Muscle layer of duodenum (tissue), 2 donors: Measurements from ENCODE around the gene IGSF9.

Source experiments
- H3K27ac ChIP-seq: one replicate; pipeline ENCODE4 v1.7.0; 2013; ENCODE audit warnings: mild to moderate bottlenecking, low read length
- H3K27me3 ChIP-seq: one replicate; pipeline ENCODE4 v1.7.0; 2013; ENCODE audit warnings: low read depth, mild to moderate bottlenecking, control low read depth, low read length
- H3K36me3 ChIP-seq, 2 donors: one replicate each; pipeline ENCODE4 v1.7.0; 2013; ENCODE audit warnings: low read length in 2 of 2, control low read depth in 1 of 2, mild to moderate bottlenecking in 1 of 2; ENCODE audit not compliant: insufficient read depth in 2 of 2, control insufficient read depth in 1 of 2
- H3K4me1 ChIP-seq, 2 donors: one replicate each; pipeline ENCODE4 v1.7.0; 2013; ENCODE audit warnings: low read length in 2 of 2, mild to moderate bottlenecking in 2 of 2, control low read depth in 1 of 2, moderate library complexity in 1 of 2; ENCODE audit not compliant: insufficient read depth in 2 of 2, control insufficient read depth in 1 of 2
- H3K4me3 ChIP-seq, 2 donors: one replicate each; pipeline ENCODE4 v1.7.0; 2013; ENCODE audit warnings: low read length in 2 of 2, low read depth in 1 of 2, mild to moderate bottlenecking in 1 of 2
- H3K9me3 ChIP-seq, 2 donors: one replicate each; pipeline ENCODE4 v1.7.0; 2013; ENCODE audit warnings: low read length in 2 of 2, control low read depth in 1 of 2, mild to moderate bottlenecking in 1 of 2; ENCODE audit not compliant: control insufficient read depth in 1 of 2
- donor health status: healthy.

IGSF9 gene

GRCh38 chr1:159890390-159890789, 55.0 kb downstream of the IGSF9 start:
- H3K4me1 ChIP-seq = peaks cover 5 to 9% of the 10 kb centered on the region in 2 donors
- peak overlapping the region; percentile 2 for H3K27ac ChIP-seq
- no peaks in the 10 kb centered on the region for H3K9me3 ChIP-seq
- no peaks in the 10 kb centered on the region for H3K36me3 ChIP-seq
- H3K4me3 ChIP-seq = no peak overlapping the region
- no peaks in the 10 kb centered on the region for H3K27me3 ChIP-seq

- Histone ChIP-seq H3K27me3 (no peaks in the 10 kb centered on the region), H3K4me3 (no peak overlapping the region), H3K9me3 (no peaks in the 10 kb centered on the region), H3K4me1 (peaks cover 5 to 9% of the 10 kb centered on the region in 2 donors), H3K27ac (peak overlapping the region; percentile 2), H3K36me3 (no peaks in the 10 kb centered on the region)
Observed at GRCh38 chr1:159889821-159890252, 55.6 kb downstream of the IGSF9 start.

- H3K27ac ChIP-seq = no peak overlapping the region
- no peaks in the 10 kb centered on the region for H3K27me3 ChIP-seq
- no peaks in the 10 kb centered on the region for H3K9me3 ChIP-seq
- peaks cover 5 to 9% of the 10 kb centered on the region in 2 donors for H3K4me1 ChIP-seq
- H3K4me3 ChIP-seq = no peak overlapping the region
- H3K36me3 ChIP-seq = no peaks in the 10 kb centered on the region
Observed at GRCh38 chr1:159889202-159889601, 56.2 kb downstream of the IGSF9 start.

- H3K4me1 ChIP-seq = no peaks in the 10 kb centered on the region
- no peaks in the 10 kb centered on the region for H3K36me3 ChIP-seq
- H3K4me3 ChIP-seq = no peak overlapping the region
- no peaks in the 10 kb centered on the region for H3K27me3 ChIP-seq
- no peaks in the 10 kb centered on the region for H3K9me3 ChIP-seq
- no peak overlapping the region for H3K27ac ChIP-seq
Observed at GRCh38 chr1:159884296-159884695, 61.1 kb downstream of the IGSF9 start.

- no peaks in the 10 kb centered on the region for H3K27me3 ChIP-seq
- H3K9me3 ChIP-seq = no peaks in the 10 kb centered on the region
- no peak overlapping the region for H3K27ac ChIP-seq
- no peaks in the 10 kb centered on the region for H3K4me1 ChIP-seq
- H3K4me3 ChIP-seq = no peak overlapping the region
- no peaks in the 10 kb centered on the region for H3K36me3 ChIP-seq
Observed at GRCh38 chr1:159883134-159883533, 62.3 kb downstream of the IGSF9 start.

GRCh38 chr1:159882527-159882862, 62.9 kb downstream of the IGSF9 start:
- no peak overlapping the region for H3K4me3 ChIP-seq
- no peak overlapping the region for H3K27ac ChIP-seq
- H3K27me3 ChIP-seq = no peaks in the 10 kb centered on the region
- H3K4me1 ChIP-seq = no peaks in the 10 kb centered on the region
- no peaks in the 10 kb centered on the region for H3K9me3 ChIP-seq
- no peaks in the 10 kb centered on the region for H3K36me3 ChIP-seq

- no peaks in the 10 kb centered on the region for H3K36me3 ChIP-seq
- H3K4me3 ChIP-seq = no peak overlapping the region
- H3K9me3 ChIP-seq = no peaks in the 10 kb centered on the region
- H3K27me3 ChIP-seq = no peaks in the 10 kb centered on the region
- H3K27ac ChIP-seq = no peak overlapping the region
- H3K4me1 ChIP-seq = no peaks in the 10 kb centered on the region
Observed at GRCh38 chr1:159881622-159882526, 63.5 kb downstream of the IGSF9 start.

GRCh38 chr1:159880430-159880829, 65.0 kb downstream of the IGSF9 start:
- Histone ChIP-seq H3K4me1 (no peaks in the 10 kb centered on the region), H3K27ac (no peak overlapping the region), H3K4me3 (no peak overlapping the region), H3K9me3 (no peaks in the 10 kb centered on the region), H3K36me3 (no peaks in the 10 kb centered on the region), H3K27me3 (no peaks in the 10 kb centered on the region)

GRCh38 chr1:159879977-159880376, 65.4 kb downstream of the IGSF9 start:
- Histone ChIP-seq H3K36me3 (no peaks in the 10 kb centered on the region), H3K27me3 (no peaks in the 10 kb centered on the region), H3K9me3 (no peaks in the 10 kb centered on the region), H3K27ac (no peak overlapping the region), H3K4me3 (no peak overlapping the region), H3K4me1 (no peaks in the 10 kb centered on the region)

- no peaks in the 10 kb centered on the region for H3K4me1 ChIP-seq
- H3K36me3 ChIP-seq = no peaks in the 10 kb centered on the region
- H3K9me3 ChIP-seq = no peaks in the 10 kb centered on the region
- no peak overlapping the region for H3K27ac ChIP-seq
- no peak overlapping the region for H3K4me3 ChIP-seq
- H3K27me3 ChIP-seq = no peaks in the 10 kb centered on the region
Observed at GRCh38 chr1:159879136-159879535, 66.3 kb downstream of the IGSF9 start.

- no peak overlapping the region for H3K4me3 ChIP-seq
- H3K36me3 ChIP-seq = no peaks in the 10 kb centered on the region
- no peaks in the 10 kb centered on the region for H3K9me3 ChIP-seq
- H3K27ac ChIP-seq = no peak overlapping the region
- H3K4me1 ChIP-seq = no peaks in the 10 kb centered on the region
- H3K27me3 ChIP-seq = no peaks in the 10 kb centered on the region
Observed at GRCh38 chr1:159877695-159878444, 67.5 kb downstream of the IGSF9 start.
